ELR (cell line): ENCODE data around the gene BACH1.
A peak's percentile ranks its signal among the peaks of the same experiment; 100 is the strongest.

ENCODE experiments used
- DNase-seq: peaks from one replicate; pipeline ENCODE4 v3.0.0-alpha.2; 2015; ENCODE audit warnings: low read depth

BACH1 gene

GRCh38 chr21:29379517-29380054, 80.9 kb downstream of the BACH1 start:
- DNase-seq = no peak

DNA sequence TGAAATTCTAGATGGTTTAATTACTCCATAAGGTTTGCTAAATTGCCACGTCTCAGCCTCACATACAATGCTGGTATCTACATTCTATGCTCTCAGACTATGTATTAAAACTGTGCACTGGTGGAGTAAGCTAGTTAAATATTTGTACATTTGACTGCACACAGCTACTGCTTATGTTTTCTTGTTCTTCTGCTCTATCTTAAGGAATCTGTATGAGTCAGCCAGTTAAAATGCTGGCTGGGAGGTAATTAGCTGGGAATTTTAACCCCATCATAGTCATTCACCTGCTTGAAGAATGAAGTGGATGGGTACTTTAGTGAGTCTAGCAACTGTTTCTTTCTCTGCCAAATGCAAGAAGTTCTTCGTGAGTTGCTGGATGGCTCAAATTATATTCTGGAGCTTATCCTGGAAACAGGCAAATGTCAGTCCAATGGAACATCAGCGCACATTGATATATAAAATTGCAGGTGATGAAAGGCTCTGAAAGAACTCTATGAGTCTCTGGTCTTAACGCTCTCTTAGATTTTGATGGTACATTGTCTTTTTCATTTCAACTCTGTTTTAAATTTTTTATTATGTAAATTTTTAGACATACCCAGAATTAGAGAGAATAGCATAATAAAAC, 83.4 kb downstream of the BACH1 start:
- DNase-seq = peak; percentile 76

DNA sequence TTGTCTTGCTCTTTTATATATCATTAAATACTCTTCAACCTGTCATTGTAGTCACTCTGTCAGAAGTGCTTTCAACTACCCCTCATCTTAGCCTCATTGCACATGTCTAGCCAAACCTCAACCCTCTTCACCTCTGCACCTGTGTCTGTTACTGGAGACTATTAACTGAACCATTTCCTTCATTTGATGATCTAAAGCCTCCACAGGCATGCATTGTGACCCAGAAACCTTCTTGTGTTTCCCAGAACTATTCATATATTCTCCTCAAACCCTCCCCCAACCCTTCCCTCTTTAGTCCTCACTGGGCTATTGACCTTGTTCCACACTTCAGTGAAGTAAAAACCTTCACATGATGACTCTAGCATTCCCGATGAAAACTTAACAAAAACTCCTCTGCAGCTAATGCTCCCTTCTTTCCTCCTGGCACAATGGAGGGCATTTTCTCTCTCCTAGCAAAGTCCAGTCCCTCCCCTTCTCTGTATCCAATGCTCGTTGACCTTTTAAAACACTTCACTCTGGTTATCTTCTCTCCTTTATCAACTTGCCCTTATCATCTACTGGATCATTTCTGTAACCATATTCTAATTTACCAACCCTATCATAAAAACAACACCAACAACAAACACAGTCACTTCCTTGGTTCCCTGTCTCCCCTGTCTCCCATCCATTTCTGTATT, 86.1 kb downstream of the BACH1 start:
- no peak for DNase-seq

- no peak for DNase-seq
These were observed 87.3 kb downstream of the BACH1 start for GRCh38 chr21:29385934-29386520.

GRCh38 chr21:29386803-29387202, 88.1 kb downstream of the BACH1 start:
- DNase-seq = no peak

DNA sequence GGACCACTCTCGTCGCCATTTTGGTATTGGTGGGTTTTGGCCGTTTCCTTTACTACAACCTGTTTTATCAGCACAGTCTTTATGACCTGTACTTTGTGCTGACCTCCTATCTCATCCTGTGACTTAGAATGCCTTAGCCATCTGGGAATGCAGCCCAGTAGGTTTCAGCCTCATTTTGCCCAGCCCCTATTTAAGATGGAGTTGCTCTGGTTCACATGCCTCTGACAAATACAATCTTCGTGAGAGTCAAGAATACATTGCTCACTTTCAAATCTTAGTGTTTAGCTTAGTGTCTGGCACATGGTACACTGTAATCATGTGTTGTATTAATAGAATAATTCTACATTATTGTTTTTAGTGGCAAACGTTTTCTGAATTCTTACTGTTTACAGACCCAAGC, 88.9 kb downstream of the BACH1 start:
- DNase-seq = no peak

- no peak for DNase-seq
These were observed 90.4 kb downstream of the BACH1 start for GRCh38 chr21:29389136-29389535.

GRCh38 chr21:29390778-29391177, 92.1 kb downstream of the BACH1 start:
- no peak for DNase-seq

DNA sequence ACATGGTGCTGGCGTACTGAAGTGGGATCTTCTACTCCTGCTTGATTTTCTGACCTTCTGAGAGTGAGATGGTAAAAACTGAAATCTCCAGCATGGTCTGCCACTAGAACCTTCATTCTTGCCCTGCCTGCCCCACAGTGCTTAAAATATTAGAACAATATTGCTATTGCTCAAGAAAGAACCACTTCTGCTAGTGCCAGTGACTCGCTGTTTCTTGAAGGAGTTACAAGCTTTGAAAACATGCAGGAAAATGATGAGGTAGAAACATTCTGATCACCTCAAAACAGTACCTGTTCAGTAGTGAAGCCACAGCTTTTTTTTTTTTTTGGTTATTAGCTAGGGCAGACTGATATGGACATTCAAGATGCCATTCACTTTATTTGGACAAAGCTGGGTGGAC, 95.3 kb downstream of the BACH1 start:
- DNase-seq = no peak
